Measurements from ENCODE around the gene GPHA2. TPM values are rescaled to one million over a fixed set of nuclear protein-coding genes. Genes with fewer than 3 reads are reported as not detected.

Gene GPHA2
- not detected in 5 replicates for total RNA-seq (2022; extraction: Qiagen RNA extraction)

GRCh38 chr11:64935359-64936081, at the start of gene GPHA2:
GPHA2 (minus strand) TSS chr11:64935893; CDS start chr11:64935460, 433 bp downstream.

DNA sequence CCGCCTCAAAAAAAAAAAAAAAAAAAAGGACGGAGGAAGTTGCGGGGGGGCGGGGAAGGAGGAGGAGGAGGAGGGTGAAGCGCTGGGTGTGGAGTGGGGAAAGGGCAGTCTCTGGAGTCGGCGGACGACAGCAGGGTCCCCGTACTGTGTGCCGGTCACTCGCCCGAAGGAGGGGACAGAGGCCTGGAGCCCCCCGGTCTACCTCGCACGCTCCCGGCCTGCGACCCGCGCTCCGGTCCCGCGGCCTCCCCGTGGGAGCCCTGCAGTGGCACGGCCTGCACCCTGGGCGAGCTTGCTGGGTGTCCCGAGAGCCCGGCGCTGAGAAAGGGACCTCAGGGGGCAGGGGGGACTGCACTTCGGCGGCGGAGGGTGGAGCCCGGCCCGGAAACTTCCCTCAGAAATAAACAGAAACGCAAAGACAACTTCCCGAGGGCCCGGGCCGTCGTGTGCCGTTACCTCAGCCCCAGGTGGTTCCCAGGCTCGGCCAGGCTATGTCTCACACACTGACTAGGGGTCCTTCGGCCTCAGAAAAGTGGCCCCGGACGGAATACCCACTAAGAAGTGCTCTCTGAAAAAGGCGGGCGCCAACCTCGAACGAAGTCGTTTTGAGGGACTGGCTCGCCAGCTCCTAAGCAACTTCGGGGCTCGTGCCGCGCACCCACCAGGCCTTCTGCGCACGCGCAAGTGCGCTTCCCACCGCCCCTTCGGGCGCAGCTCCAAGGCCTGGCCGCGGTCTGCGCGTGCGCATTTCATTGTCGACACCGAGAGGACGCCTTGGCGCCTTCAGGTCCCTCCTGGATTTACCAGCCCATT, 35.9 kb upstream of the GPHA2 start, which contains the start of gene MAJIN:
TSS of gene MAJIN (minus strand) at position 688 of the 813 bp plus-strand sequence. CDS start 12,703 bp downstream, outside the sequence.

GRCh38 chr11:64923944-64924909, 11.5 kb downstream of the GPHA2 start, which contains the start of gene PPP2R5B:
PPP2R5B (plus strand) TSS chr11:64924689; CDS start chr11:64925735, 1,046 bp downstream.

GRCh38 chr11:64916775-64917662, 18.7 kb downstream of the GPHA2 start, which contains the start of gene ATG2A:
ATG2A (minus strand) TSS chr11:64917209; CDS start chr11:64917135, 74 bp downstream.

Other genes with a start within 250 kb of the GPHA2 start
- 0.12 to 0.32 TPM (median 0.18 TPM) in 5 replicates for gene NRXN2, start 212.7 kb downstream of the GPHA2 start, total RNA-seq (2022; extraction: Qiagen RNA extraction)
- gene RASGRP2, start 191.8 kb downstream of the GPHA2 start, total RNA-seq (2022; extraction: Qiagen RNA extraction), result 0.97 to 2.1 TPM (median 1.5 TPM) in 5 replicates
- gene PYGM, start 175.9 kb downstream of the GPHA2 start, total RNA-seq (2022; extraction: Qiagen RNA extraction), result 0.20 to 0.55 TPM (median 0.36 TPM) in 5 replicates
- 150 to 224 TPM (median 153 TPM) in 5 replicates for gene SF1, start 157.4 kb downstream of the GPHA2 start, total RNA-seq (2022; extraction: Qiagen RNA extraction)
- gene MAP4K2, start 132.7 kb downstream of the GPHA2 start, total RNA-seq (2022; extraction: Qiagen RNA extraction), result 7.7 to 9.3 TPM (median 8.4 TPM) in 5 replicates
- 35.0 to 40.0 TPM (median 37.1 TPM) in 5 replicates for gene MEN1, start 125.3 kb downstream of the GPHA2 start, total RNA-seq (2022; extraction: Qiagen RNA extraction)
- 1.5 to 2.1 TPM (median 1.5 TPM) in 5 replicates for gene CDC42BPG, start 91.2 kb downstream of the GPHA2 start, total RNA-seq (2022; extraction: Qiagen RNA extraction)
- gene EHD1, start 57.3 kb downstream of the GPHA2 start, total RNA-seq (2022; extraction: Qiagen RNA extraction), result 104 to 116 TPM (median 113 TPM) in 5 replicates
- gene ATG2A, start 18.7 kb downstream of the GPHA2 start, total RNA-seq (2022; extraction: Qiagen RNA extraction), result 13.9 to 20.4 TPM (median 19.8 TPM) in 5 replicates
- 4.0 to 5.5 TPM (median 4.9 TPM) in 5 replicates for gene PPP2R5B, start 11.2 kb downstream of the GPHA2 start, total RNA-seq (2022; extraction: Qiagen RNA extraction)
- gene MAJIN, start 36.2 kb upstream of the GPHA2 start, total RNA-seq (2022; extraction: Qiagen RNA extraction), result not detected in 5 replicates
- gene BATF2, start 61.1 kb upstream of the GPHA2 start, total RNA-seq (2022; extraction: Qiagen RNA extraction), result 0.54 to 0.70 TPM (median 0.61 TPM) in 5 replicates
- gene ARL2, start 78.3 kb upstream of the GPHA2 start, total RNA-seq (2022; extraction: Qiagen RNA extraction), result 142 to 189 TPM (median 180 TPM) in 5 replicates
- gene SNX15, start 91.5 kb upstream of the GPHA2 start, total RNA-seq (2022; extraction: Qiagen RNA extraction), result 22.6 to 24.7 TPM (median 23.2 TPM) in 5 replicates
- 37.2 to 55.5 TPM (median 51.1 TPM) in 5 replicates for gene SAC3D1, start 105.3 kb upstream of the GPHA2 start, total RNA-seq (2022; extraction: Qiagen RNA extraction)
- not detected in 5 replicates for gene NAALADL1, start 122.7 kb upstream of the GPHA2 start, total RNA-seq (2022; extraction: Qiagen RNA extraction)
- gene CDCA5, start 148.1 kb upstream of the GPHA2 start, total RNA-seq (2022; extraction: Qiagen RNA extraction), result 68.3 to 74.3 TPM (median 72.1 TPM) in 5 replicates
- gene ZFPL1, start 148.3 kb upstream of the GPHA2 start, total RNA-seq (2022; extraction: Qiagen RNA extraction), result 31.9 to 34.7 TPM (median 34.4 TPM) in 5 replicates
- 47.3 to 73.3 TPM (median 54.8 TPM) in 5 replicates for gene VPS51, start 160.3 kb upstream of the GPHA2 start, total RNA-seq (2022; extraction: Qiagen RNA extraction)
- gene TM7SF2, start 176.0 kb upstream of the GPHA2 start, total RNA-seq (2022; extraction: Qiagen RNA extraction), result 4.6 to 7.5 TPM (median 5.6 TPM) in 5 replicates
- gene ZNHIT2, start 181.8 kb upstream of the GPHA2 start, total RNA-seq (2022; extraction: Qiagen RNA extraction), result 13.2 to 22.8 TPM (median 20.4 TPM) in 5 replicates
- gene FAU, start 186.2 kb upstream of the GPHA2 start, total RNA-seq (2022; extraction: Qiagen RNA extraction), result 745 to 1,060 TPM (median 973 TPM) in 5 replicates
- 69.7 to 79.5 TPM (median 73.4 TPM) in 5 replicates for gene MRPL49, start 186.4 kb upstream of the GPHA2 start, total RNA-seq (2022; extraction: Qiagen RNA extraction)
- gene SYVN1, start 198.6 kb upstream of the GPHA2 start, total RNA-seq (2022; extraction: Qiagen RNA extraction), result 32.6 to 42.1 TPM (median 39.6 TPM) in 5 replicates
- gene SPDYC, start 234.3 kb upstream of the GPHA2 start, total RNA-seq (2022; extraction: Qiagen RNA extraction), result not detected in 5 replicates
- gene CAPN1, start 246.0 kb upstream of the GPHA2 start, total RNA-seq (2022; extraction: Qiagen RNA extraction), result 104 to 118 TPM (median 113 TPM) in 5 replicates